Forelimb muscle (tissue), 1 donor: Measurements from ENCODE around the gene CCNYL1. TPM values are rescaled to one million over a fixed set of nuclear protein-coding genes. Genes with fewer than 3 reads are reported as not detected.

Experiments used
- DNase-seq: peaks from one replicate; pipeline ENCODE4 v3.0.0-alpha.2; 2013; ENCODE audit warnings: low read depth
- polyA plus RNA-seq: library from polyadenylated mRNA; unstranded; fragments of 120-200 nt; gene quantifications from one replicate; pipeline ENCODE4 v1.2.1, GENCODE V29; 2013; ENCODE audit not compliant: insufficient read length

CCNYL1 gene
- polyA plus RNA-seq, 1 donor: 8.7 TPM

- no peak for DNase-seq
These were observed 54.7 kb downstream of the CCNYL1 start for GRCh38 chr2:207766041-207766551.

- DNase-seq: no peak
These were observed 55.4 kb downstream of the CCNYL1 start for GRCh38 chr2:207766697-207767460.

GRCh38 chr2:207767461-207768167 lies 56.2 kb downstream of the CCNYL1 start:
- no peak for DNase-seq

- DNase-seq: no peak
These were observed 56.9 kb downstream of the CCNYL1 start for GRCh38 chr2:207768168-207768865.

GRCh38 chr2:207768866-207769596 lies 57.6 kb downstream of the CCNYL1 start:
- no peak for DNase-seq

- DNase-seq: no peak
These were observed 59.4 kb downstream of the CCNYL1 start for GRCh38 chr2:207770602-207771404.

GRCh38 chr2:207771421-207771820 lies 60.0 kb downstream of the CCNYL1 start:
- no peak for DNase-seq

- DNase-seq: no peak
These were observed 60.8 kb downstream of the CCNYL1 start for GRCh38 chr2:207772081-207772843.

GRCh38 chr2:207772844-207773205 lies 61.4 kb downstream of the CCNYL1 start:
- DNase-seq: no peak

- DNase-seq: no peak
These were observed 64.0 kb downstream of the CCNYL1 start for GRCh38 chr2:207775473-207775872.

- DNase-seq: no peak
These were observed 65.7 kb downstream of the CCNYL1 start for GRCh38 chr2:207777124-207777523.

GRCh38 chr2:207778298-207778882 lies 67.0 kb downstream of the CCNYL1 start:
- DNase-seq: no peak

- no peak for DNase-seq
These were observed 68.1 kb downstream of the CCNYL1 start for GRCh38 chr2:207779523-207779922.

- no peak for DNase-seq
These were observed 71.0 kb downstream of the CCNYL1 start for GRCh38 chr2:207782238-207783030.

- no peak for DNase-seq
These were observed 72.1 kb downstream of the CCNYL1 start for GRCh38 chr2:207783514-207783913.

- DNase-seq: no peak
These were observed 73.5 kb downstream of the CCNYL1 start for GRCh38 chr2:207784898-207785297.

GRCh38 chr2:207787017-207787416 lies 75.6 kb downstream of the CCNYL1 start:
- DNase-seq: no peak

- no peak for DNase-seq
These were observed 76.4 kb downstream of the CCNYL1 start for GRCh38 chr2:207787800-207788199.

GRCh38 chr2:207790898-207791297 lies 79.5 kb downstream of the CCNYL1 start:
- no peak for DNase-seq
